ENCODE measurements around the gene KIF26A. TPM values are rescaled to one million over a fixed set of nuclear protein-coding genes. Genes with fewer than 3 reads are reported as not detected.

KIF26A gene
- total and polyA plus RNA-seq, 2 of the 4 experiments (the other 2 are of a cell fraction) = not detected

DNA sequence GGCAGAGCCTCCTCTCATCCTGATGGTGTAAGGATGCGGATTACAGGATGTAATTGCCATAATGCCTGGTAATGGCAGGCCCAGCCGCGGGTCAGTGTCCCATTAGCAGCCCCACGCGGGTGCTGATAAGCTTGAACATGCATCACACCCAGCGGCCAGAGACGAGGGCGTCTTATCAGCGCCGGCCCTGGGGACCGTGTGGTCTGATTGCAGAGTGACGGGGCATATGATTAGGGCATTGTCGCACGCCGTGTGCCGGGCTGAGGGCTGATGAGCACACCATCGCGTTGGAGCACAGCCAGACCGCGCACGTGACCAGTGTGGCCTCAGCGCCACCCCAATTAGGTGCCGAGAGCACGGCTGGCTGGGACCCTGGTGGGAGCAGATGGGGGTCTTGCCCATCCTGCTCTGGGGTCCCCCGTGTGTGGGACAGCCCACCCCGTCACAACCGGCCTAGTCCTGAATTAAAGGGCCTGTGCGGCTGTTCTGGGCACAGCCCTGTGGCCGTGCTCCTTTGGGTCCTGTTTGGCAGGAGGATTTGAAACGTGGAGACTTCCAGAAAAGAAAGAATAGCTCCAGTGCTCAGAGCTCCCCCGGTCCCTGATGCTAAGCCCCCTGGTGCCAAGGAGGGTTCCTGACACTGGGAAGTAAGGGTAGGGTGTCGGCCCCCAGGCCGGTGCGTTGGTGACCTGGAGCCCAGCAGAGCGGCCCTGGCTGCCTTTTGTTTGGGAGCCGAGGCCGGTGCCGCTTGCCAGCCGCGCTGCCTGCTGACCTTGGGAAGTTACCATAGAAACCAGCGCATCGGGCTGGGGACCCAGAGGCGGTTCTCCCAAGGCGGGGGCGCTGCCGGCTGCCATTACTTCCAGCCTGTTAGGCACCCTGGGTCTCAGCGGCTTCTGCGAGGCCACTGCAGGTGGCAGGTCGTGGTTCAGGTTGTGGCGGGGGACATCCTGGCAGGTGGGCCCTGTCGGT lies 20.7 kb downstream of the KIF26A start:
- Histone ChIP-seq H4K91ac (ENCODE audit: insufficient read depth, low read depth, low read length) (no peak overlapping the region), H3K36me3 (ENCODE audit: control insufficient read depth, insufficient read depth, low read length) (no peaks in the 10 kb centered on the region), H3K79me1 (ENCODE audit: low read depth in 1 of 2, low read length in 2 of 2) (no peaks in the 10 kb centered on the region), H3K56ac (ENCODE audit: extremely low read depth, insufficient read depth, low read length) (no peak overlapping the region), H3K4me3 (ENCODE audit: insufficient read depth, low read depth, low read length) (no peak overlapping the region), H3K9me1 (ENCODE audit: insufficient read depth, low read length) (no peaks in the 10 kb centered on the region), H3K4me1 (ENCODE audit: control insufficient read depth, insufficient read depth, low read length) (no peaks in the 10 kb centered on the region), H2BK120ac (ENCODE audit: low read depth, low read length) (no peak overlapping the region), H4K8ac (ENCODE audit: low read depth in 2 of 2, low read length in 2 of 2) (no peak overlapping the region), H2AK9ac (replicated peaks; ENCODE audit: low read depth, low read length, poor library complexity) (no peak overlapping the region), H2AFZ (replicated peaks; ENCODE audit: low read length, poor library complexity) (no peak overlapping the region), H3K18ac (ENCODE audit: low read depth, low read length) (no peak overlapping the region), H3K4me2 (ENCODE audit: low read depth, low read length) (no peak overlapping the region), H3K27ac (ENCODE audit: insufficient read depth, low read length) (no peak overlapping the region), H4K5ac (ENCODE audit: low read depth, low read length) (no peak overlapping the region), H3K23ac (ENCODE audit: low read depth, low read length) (no peak overlapping the region), H3K9me3 (ENCODE audit: control insufficient read depth, insufficient read depth, low read length) (peaks cover 7% of the 10 kb centered on the region), H2BK20ac (ENCODE audit: low read depth, low read length) (no peak overlapping the region), H4K20me1 (ENCODE audit: insufficient read depth, low read length) (no peaks in the 10 kb centered on the region), H3K9ac (ENCODE audit: low read depth, low read length) (no peak overlapping the region), H2BK15ac (ENCODE audit: low read depth, low read length) (no peak overlapping the region), H3K14ac (replicated peaks; ENCODE audit: low read depth, low read length) (no peak overlapping the region), H2AK5ac (ENCODE audit: low read depth, low read length) (no peak overlapping the region), H3K4ac (ENCODE audit: low read depth, low read length) (no peak overlapping the region), H3K27me3 (ENCODE audit: control insufficient read depth, insufficient read depth, low read length) (no peaks in the 10 kb centered on the region), H2BK5ac (ENCODE audit: low read depth, low read length, poor library complexity, severe bottlenecking) (no peak overlapping the region)
- no peak for ATAC-seq (ENCODE audit: low read depth)
- in situ Hi-C loops (cut with MboI; ENCODE audit: low sequenced_read_pairs) (no loop called here), dilution Hi-C loops (cut with HindIII; ENCODE audit: low sequenced_read_pairs, unreplicated experiment) (no loop called here), intact Hi-C loops (cut with micrococcal nuclease) (no loop called here)
- ChIA-PET POLR2A (ENCODE audit: unreplicated experiment) (no interaction called here), CTCF (no interaction called here)
- 64% methylated on average over 30 of the region's 51 CpGs; no CpG with 5 or more reads in 1 of the 2 experiments for WGBS, 2 experiments (ENCODE audit: extremely low coverage in 2 of 2, insufficient read length in 1 of 2)
- no TSS peak for BruUV-seq (replicated peaks)
- no peak for DNase-seq
- TF ChIP-seq CEBPB (IDR thresholded peaks at IDR 0.05; ENCODE audit: low read depth, low read length) = no peak
- no peak for TF ChIP-seq MAZ (IDR thresholded peaks at IDR 0.05; ENCODE audit: borderline replicate concordance, low read depth, low read length)
- no peak for TF ChIP-seq RFX5 (IDR thresholded peaks at IDR 0.05; ENCODE audit: low read depth, low read length)
- no peak for TF ChIP-seq RAD21 (IDR thresholded peaks at IDR 0.05; ENCODE audit: low read length)
- TF ChIP-seq CHD1 (IDR thresholded peaks at IDR 0.05; ENCODE audit: low read depth, low read length) = no peak
- TF ChIP-seq, protein P1, sequence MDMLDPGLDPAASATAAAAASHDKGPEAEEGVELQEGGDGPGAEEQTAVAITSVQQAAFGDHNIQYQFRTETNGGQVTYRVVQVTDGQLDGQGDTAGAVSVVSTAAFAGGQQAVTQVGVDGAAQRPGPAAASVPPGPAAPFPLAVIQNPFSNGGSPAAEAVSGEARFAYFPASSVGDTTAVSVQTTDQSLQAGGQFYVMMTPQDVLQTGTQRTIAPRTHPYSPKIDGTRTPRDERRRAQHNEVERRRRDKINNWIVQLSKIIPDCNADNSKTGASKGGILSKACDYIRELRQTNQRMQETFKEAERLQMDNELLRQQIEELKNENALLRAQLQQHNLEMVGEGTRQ (IDR thresholded peaks at IDR 0.05; ENCODE audit: low read depth, low read length) = no peak
- TF ChIP-seq, protein P2, sequence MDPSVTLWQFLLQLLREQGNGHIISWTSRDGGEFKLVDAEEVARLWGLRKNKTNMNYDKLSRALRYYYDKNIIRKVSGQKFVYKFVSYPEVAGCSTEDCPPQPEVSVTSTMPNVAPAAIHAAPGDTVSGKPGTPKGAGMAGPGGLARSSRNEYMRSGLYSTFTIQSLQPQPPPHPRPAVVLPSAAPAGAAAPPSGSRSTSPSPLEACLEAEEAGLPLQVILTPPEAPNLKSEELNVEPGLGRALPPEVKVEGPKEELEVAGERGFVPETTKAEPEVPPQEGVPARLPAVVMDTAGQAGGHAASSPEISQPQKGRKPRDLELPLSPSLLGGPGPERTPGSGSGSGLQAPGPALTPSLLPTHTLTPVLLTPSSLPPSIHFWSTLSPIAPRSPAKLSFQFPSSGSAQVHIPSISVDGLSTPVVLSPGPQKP (IDR thresholded peaks at IDR 0.05; ENCODE audit: borderline replicate concordance, low read depth, low read length) = no peak
- TF ChIP-seq NFE2L2 (IDR thresholded peaks at IDR 0.05; ENCODE audit: low read depth, low read length) = no peak
- TF ChIP-seq MXI1 (IDR thresholded peaks at IDR 0.05; ENCODE audit: borderline replicate concordance, low read depth, low read length) = no peak
- no peak for TF ChIP-seq POLR2A (IDR thresholded peaks at IDR 0.05; ENCODE audit: low read depth, low read length)
- TF ChIP-seq, protein P3, sequence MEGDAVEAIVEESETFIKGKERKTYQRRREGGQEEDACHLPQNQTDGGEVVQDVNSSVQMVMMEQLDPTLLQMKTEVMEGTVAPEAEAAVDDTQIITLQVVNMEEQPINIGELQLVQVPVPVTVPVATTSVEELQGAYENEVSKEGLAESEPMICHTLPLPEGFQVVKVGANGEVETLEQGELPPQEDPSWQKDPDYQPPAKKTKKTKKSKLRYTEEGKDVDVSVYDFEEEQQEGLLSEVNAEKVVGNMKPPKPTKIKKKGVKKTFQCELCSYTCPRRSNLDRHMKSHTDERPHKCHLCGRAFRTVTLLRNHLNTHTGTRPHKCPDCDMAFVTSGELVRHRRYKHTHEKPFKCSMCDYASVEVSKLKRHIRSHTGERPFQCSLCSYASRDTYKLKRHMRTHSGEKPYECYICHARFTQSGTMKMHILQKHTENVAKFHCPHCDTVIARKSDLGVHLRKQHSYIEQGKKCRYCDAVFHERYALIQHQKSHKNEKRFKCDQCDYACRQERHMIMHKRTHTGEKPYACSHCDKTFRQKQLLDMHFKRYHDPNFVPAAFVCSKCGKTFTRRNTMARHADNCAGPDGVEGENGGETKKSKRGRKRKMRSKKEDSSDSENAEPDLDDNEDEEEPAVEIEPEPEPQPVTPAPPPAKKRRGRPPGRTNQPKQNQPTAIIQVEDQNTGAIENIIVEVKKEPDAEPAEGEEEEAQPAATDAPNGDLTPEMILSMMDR (conservative IDR thresholded peaks at IDR 0.05; ENCODE audit: low read depth, low read length) = no peak

All from IMR-90 (cell line).